ENCODE data around the gene FSHR.

FSHR gene

GRCh38 chr2:48932667-48933066 lies 221.6 kb downstream of the FSHR start:
- no peak overlapping the region for H3K4me3 ChIP-seq (ENCODE audit: control insufficient read depth, low read depth, low read length)
- no peak for DNase-seq (ENCODE audit: low read depth)
- no peak for TF ChIP-seq CTCF (conservative IDR thresholded peaks at IDR 0.05; ENCODE audit: control insufficient read depth, insufficient read depth, low read depth, low read length)

GRCh38 chr2:48929571-48930301 lies 224.6 kb downstream of the FSHR start:
- TF ChIP-seq CTCF (conservative IDR thresholded peaks at IDR 0.05; ENCODE audit: control insufficient read depth, insufficient read depth, low read depth, low read length) = no peak
- no peak overlapping the region for H3K4me3 ChIP-seq (ENCODE audit: control insufficient read depth, low read depth, low read length)
- DNase-seq (ENCODE audit: low read depth) = no peak

GRCh38 chr2:48927355-48927754 lies 227.0 kb downstream of the FSHR start:
- no peak for DNase-seq (ENCODE audit: low read depth)
- TF ChIP-seq CTCF (conservative IDR thresholded peaks at IDR 0.05; ENCODE audit: control insufficient read depth, insufficient read depth, low read depth, low read length) = no peak
- H3K4me3 ChIP-seq (ENCODE audit: control insufficient read depth, low read depth, low read length) = no peak overlapping the region

GRCh38 chr2:48915884-48916283 lies 238.4 kb downstream of the FSHR start:
- no peak overlapping the region for H3K4me3 ChIP-seq (ENCODE audit: control insufficient read depth, low read depth, low read length)
- DNase-seq (ENCODE audit: low read depth) = no peak
- no peak for TF ChIP-seq CTCF (conservative IDR thresholded peaks at IDR 0.05; ENCODE audit: control insufficient read depth, insufficient read depth, low read depth, low read length)

GRCh38 chr2:48915227-48915626 lies 239.1 kb downstream of the FSHR start:
- no peak for DNase-seq (ENCODE audit: low read depth)
- no peak overlapping the region for H3K4me3 ChIP-seq (ENCODE audit: control insufficient read depth, low read depth, low read length)
- no peak for TF ChIP-seq CTCF (conservative IDR thresholded peaks at IDR 0.05; ENCODE audit: control insufficient read depth, insufficient read depth, low read depth, low read length)

GRCh38 chr2:48914477-48915089 lies 239.7 kb downstream of the FSHR start:
- no peak overlapping the region for H3K4me3 ChIP-seq (ENCODE audit: control insufficient read depth, low read depth, low read length)
- TF ChIP-seq CTCF (conservative IDR thresholded peaks at IDR 0.05; ENCODE audit: control insufficient read depth, insufficient read depth, low read depth, low read length) = no peak
- no peak for DNase-seq (ENCODE audit: low read depth)
